ENCODE measurements around the gene DTYMK. TPM values are rescaled to one million over a fixed set of nuclear protein-coding genes. Genes with fewer than 3 reads are reported as not detected.

Gene DTYMK
- total RNA-seq, 3 donors from 2014 or later (not counting 1 experiment from before 2014, with no cell fraction given): 15.4 to 17.5 (median 15.6) TPM

GRCh38 chr2:241702155-241703031 lies 15.8 kb upstream of the DTYMK start:
- intact Hi-C loops (cut with micrococcal nuclease): loop anchor here (1.0 to 2.0 kb wide), 4 partner anchors 16 to 387 kb away; partner anchors contain the start of genes D2HGDH, DTYMK, HDLBP and SEPTIN2
- Mint-ChIP-seq H3K27ac (peak overlapping the region; percentile 80 to 84), H3K4me1 (peaks cover 7 to 13% of the 10 kb centered on the region in 2 donors), H3K27me3 (ENCODE audit: low read depth in 2 of 2) (no peaks in the 10 kb centered on the region), H3K36me3 (no peaks in the 10 kb centered on the region), H3K9me3 (no peaks in the 10 kb centered on the region), H3K4me3 (peak overlapping the region; percentile 86)
- Histone ChIP-seq H3K9me3 (ENCODE audit: control insufficient read depth, insufficient read depth, low read length) (no peaks in the 10 kb centered on the region), H3K4me1 (ENCODE audit: control insufficient read depth, insufficient read depth, low read length) (peaks cover 15% of the 10 kb centered on the region), H3K27ac (ENCODE audit: low read length) (peak overlapping the region; percentile 76), H3K36me3 (ENCODE audit: control insufficient read depth, insufficient read depth, low read length) (peaks cover 8% of the 10 kb centered on the region), H3K27me3 (ENCODE audit: control insufficient read depth, insufficient read depth, low read length) (no peaks in the 10 kb centered on the region), H3K4me3 (ENCODE audit: low read length) (peak overlapping the region; percentile 59)
- ATAC-seq (peak; percentile 81 to 94 (median 85)), DNase-seq (peak; percentile 86 to 93)
- peak; percentile 52 for TF ChIP-seq CTCF (IDR thresholded peaks at IDR 0.05)
- WGBS (ENCODE audit: insufficient coverage): under 1% methylated on average over 98 of the region's 98 CpGs

DNA sequence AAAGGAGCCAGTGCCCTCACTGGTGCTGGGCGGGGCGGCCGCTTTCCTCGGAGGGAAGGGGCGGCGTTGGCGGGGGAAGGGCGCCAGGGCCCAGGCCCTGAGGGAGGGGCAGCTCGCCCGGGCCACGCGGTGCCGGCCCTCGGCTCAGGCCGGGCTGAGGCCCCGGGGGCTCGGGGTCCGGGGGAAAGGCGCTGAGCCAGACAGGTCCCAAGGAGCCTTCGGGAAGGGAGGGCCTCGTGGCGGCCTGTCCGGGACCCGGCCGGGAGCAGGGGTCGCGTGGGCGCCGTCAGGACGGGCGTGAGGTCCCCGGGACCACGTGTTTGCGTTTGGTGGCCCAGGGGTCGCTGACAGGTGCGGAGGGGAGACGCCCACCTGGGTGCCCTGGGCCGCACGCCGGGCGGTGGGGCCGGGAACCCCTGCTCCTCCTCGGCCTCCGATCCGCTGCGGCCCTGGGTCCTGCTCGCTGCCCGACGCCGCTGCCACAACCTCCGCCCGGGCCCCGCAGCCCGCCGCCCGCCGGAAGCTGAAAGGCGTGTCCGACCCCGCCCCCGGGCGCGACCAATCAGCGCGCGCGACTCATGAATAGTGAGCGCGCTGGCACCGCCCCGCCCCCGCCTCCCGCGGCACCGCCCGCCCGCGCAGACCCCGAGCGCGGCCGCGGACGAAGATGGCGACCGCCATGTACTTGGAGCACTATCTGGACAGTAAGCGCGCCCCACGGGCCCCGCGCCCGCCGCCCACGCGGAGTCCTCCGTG lies 15.0 kb upstream of the DTYMK start, which contains the start of gene ING5:
TSS of gene ING5 (plus strand) at position 641 of the 756 bp plus-strand sequence. CDS start at position 668, 27 bp downstream.
- peak; percentile 58 for TF ChIP-seq CTCF (IDR thresholded peaks at IDR 0.05)
- Histone ChIP-seq H3K9me3 (ENCODE audit: control insufficient read depth, insufficient read depth, low read length) (no peaks in the 10 kb centered on the region), H3K27me3 (ENCODE audit: control insufficient read depth, insufficient read depth, low read length) (no peaks in the 10 kb centered on the region), H3K4me3 (ENCODE audit: low read length) (peak within 1 kb of the TSS; percentile 59), H3K4me1 (ENCODE audit: control insufficient read depth, insufficient read depth, low read length) (peaks cover 15% of the 10 kb centered on the region), H3K36me3 (ENCODE audit: control insufficient read depth, insufficient read depth, low read length) (peaks cover 6% of the 10 kb centered on the region), H3K27ac (ENCODE audit: low read length) (peak within 1 kb of the TSS; percentile 84)
- Mint-ChIP-seq H3K9me3 (no peaks in the 10 kb centered on the region), H3K27me3 (ENCODE audit: low read depth in 2 of 2) (no peaks in the 10 kb centered on the region), H3K4me3 (peak within 1 kb of the TSS; percentile 86), H3K36me3 (no peaks in the 10 kb centered on the region), H3K27ac (peak within 1 kb of the TSS; percentile 80 to 84), H3K4me1 (peaks cover 7 to 13% of the 10 kb centered on the region in 2 donors)
- DNase-seq (peak; percentile 96 to 98), ATAC-seq (peak; percentile 72 to 89 (median 76))
- WGBS (ENCODE audit: insufficient coverage): under 1% methylated on average over 96 of the region's 96 CpGs
- intact Hi-C loops (cut with micrococcal nuclease): loop anchor here (1.0 to 2.0 kb wide), 4 partner anchors 15 to 386 kb away; partner anchors contain the start of genes D2HGDH, DTYMK, HDLBP and SEPTIN2

DNA sequence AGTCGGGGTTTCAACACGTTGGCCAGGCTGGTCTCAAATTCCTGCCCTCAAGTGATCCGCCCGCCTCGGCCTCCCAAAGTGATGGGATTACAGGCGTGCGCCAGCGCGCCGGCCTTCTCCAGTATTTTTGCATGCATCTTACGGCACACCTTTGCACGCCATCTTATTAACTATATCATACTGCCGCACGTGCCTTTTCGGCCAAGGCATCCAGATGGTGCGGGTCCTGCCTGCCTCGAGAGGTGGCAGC lies 14.5 kb upstream of the DTYMK start:
- no peaks in the 10 kb centered on the region for H3K27me3 ChIP-seq (ENCODE audit: control insufficient read depth, insufficient read depth, low read length)
- Mint-ChIP-seq H3K27me3 (ENCODE audit: low read depth in 2 of 2) (no peaks in the 10 kb centered on the region), H3K4me1 (peaks cover 7 to 13% of the 10 kb centered on the region in 2 donors), H3K36me3 (no peaks in the 10 kb centered on the region), H3K4me3 (peak overlapping the region; percentile 86), H3K27ac (peak overlapping the region in 1 of 2 donors; percentile 82), H3K9me3 (no peaks in the 10 kb centered on the region)
- no peaks in the 10 kb centered on the region for H3K9me3 ChIP-seq (ENCODE audit: control insufficient read depth, insufficient read depth, low read length)
- WGBS (ENCODE audit: insufficient coverage): under 1% methylated on average over 17 of the region's 17 CpGs
- ATAC-seq: no peak
- H3K4me1 ChIP-seq (ENCODE audit: control insufficient read depth, insufficient read depth, low read length): peaks cover 15% of the 10 kb centered on the region
- peaks cover 4% of the 10 kb centered on the region for H3K36me3 ChIP-seq (ENCODE audit: control insufficient read depth, insufficient read depth, low read length)
- H3K4me3 ChIP-seq (ENCODE audit: low read length): peak overlapping the region; percentile 49
- no peak for TF ChIP-seq CTCF (IDR thresholded peaks at IDR 0.05)
- no peak overlapping the region for H3K27ac ChIP-seq (ENCODE audit: low read length)
- intact Hi-C loops (cut with micrococcal nuclease): no loop called here
- DNase-seq: no peak

Measured in natural killer cell (primary cell).